ENCODE results near the gene TRIP6.

GRCh38 chr7:100888988-100889750, 22.0 kb downstream of the TRIP6 start, which contains the start of gene UFSP1:
- TF ChIP-seq CTCF (IDR thresholded peaks at IDR 0.05; ENCODE audit: low read depth, low read length), result no peak
- no peak for TF ChIP-seq EZH2phosphoT487 (IDR thresholded peaks at IDR 0.05; ENCODE audit: low read depth)

All from OCI-LY3 (cell line).